ENCODE data around the gene FNBP1L. TPM values are rescaled to one million over a fixed set of nuclear protein-coding genes. Genes with fewer than 3 reads are reported as not detected.

The FNBP1L gene
- total RNA-seq, 1 donor from 2014 or later = 14.9 TPM

- peak; percentile 38 for DNase-seq (ENCODE audit: low read depth)
Observed at GRCh38 chr1:93569489-93569888, 121.6 kb downstream of the FNBP1L start.

GRCh38 chr1:93571623-93572310, 123.8 kb downstream of the FNBP1L start:
- no peak for DNase-seq (ENCODE audit: low read depth)

- peak; percentile 56 for DNase-seq (ENCODE audit: low read depth)
Observed at GRCh38 chr1:93573940-93574469, 126.1 kb downstream of the FNBP1L start.

- no peak for DNase-seq (ENCODE audit: low read depth)
Observed at GRCh38 chr1:93574511-93574910, 126.6 kb downstream of the FNBP1L start.

- peak; percentile 55 for DNase-seq (ENCODE audit: low read depth)
Observed at GRCh38 chr1:93574991-93575390, 127.1 kb downstream of the FNBP1L start.

- no peak for DNase-seq (ENCODE audit: low read depth)
Observed at GRCh38 chr1:93575621-93576284, 127.8 kb downstream of the FNBP1L start.

GRCh38 chr1:93576346-93576745, 128.4 kb downstream of the FNBP1L start:
- DNase-seq (ENCODE audit: low read depth) = no peak

GRCh38 chr1:93576746-93577145, 128.8 kb downstream of the FNBP1L start:
- DNase-seq (ENCODE audit: low read depth) = no peak

GRCh38 chr1:93577536-93578432, 129.9 kb downstream of the FNBP1L start:
- DNase-seq (ENCODE audit: low read depth) = no peak

GRCh38 chr1:93578433-93578830, 130.5 kb downstream of the FNBP1L start:
- DNase-seq (ENCODE audit: low read depth) = no peak

GRCh38 chr1:93578911-93579825, 131.2 kb downstream of the FNBP1L start:
- no peak for DNase-seq (ENCODE audit: low read depth)

- peak; percentile 91 for DNase-seq (ENCODE audit: low read depth)
Observed at GRCh38 chr1:93579891-93580290, 132.0 kb downstream of the FNBP1L start.

GRCh38 chr1:93581917-93582850, 134.3 kb downstream of the FNBP1L start:
- DNase-seq (ENCODE audit: low read depth) = no peak

GRCh38 chr1:93584261-93585003, 136.5 kb downstream of the FNBP1L start:
- DNase-seq (ENCODE audit: low read depth) = no peak

GRCh38 chr1:93585059-93585966, 137.4 kb downstream of the FNBP1L start:
- no peak for DNase-seq (ENCODE audit: low read depth)

- no peak for DNase-seq (ENCODE audit: low read depth)
Observed at GRCh38 chr1:93587354-93587753, 139.4 kb downstream of the FNBP1L start.

- peak; percentile 52 for DNase-seq (ENCODE audit: low read depth)
Observed at GRCh38 chr1:93588206-93588605, 140.3 kb downstream of the FNBP1L start.

- DNase-seq (ENCODE audit: low read depth) = no peak
Observed at GRCh38 chr1:93588955-93589354, 141.0 kb downstream of the FNBP1L start.
